Neural progenitor cell (in vitro differentiated cells): ENCODE results near the gene VAPA. TPM values are rescaled to one million over a fixed set of nuclear protein-coding genes. Genes with fewer than 3 reads are reported as not detected.
A peak's percentile ranks its signal among the peaks of the same experiment; 100 is the strongest.

Experiments
- DNase-seq: peaks from one replicate; pipeline ENCODE4 v3.0.0-alpha.2; 2016; ENCODE audit warnings: low spot score
- H2AFZ ChIP-seq: fragments of 200-600 bp; sonication (generic); replicated peaks from 2 replicates; pipeline ENCODE4 v1.6.1; 2016; ENCODE audit warnings: antibody characterized with exemption
- H3F3A ChIP-seq: fragments of 200-600 bp; sonication (generic); 2 replicates; pipeline ENCODE4 v1.6.1; 2016; ENCODE audit warnings: antibody characterized with exemption, low read depth
- H3K27ac ChIP-seq: fragments of 200-600 bp; sonication (generic); 2 replicates; pipeline ENCODE4 v1.5.1; 2016; ENCODE audit warnings: mild to moderate bottlenecking
- H3K27me3 ChIP-seq: fragments of 200-600 bp; sonication (generic); 2 replicates; pipeline ENCODE4 v1.6.1; 2016; ENCODE audit warnings: mild to moderate bottlenecking, moderate library complexity
- H3K36me3 ChIP-seq: fragments of 200-600 bp; sonication (generic); 2 replicates; pipeline ENCODE4 v1.5.1; 2016
- H3K4me1 ChIP-seq: fragments of 200-600 bp; sonication (generic); 2 replicates; pipeline ENCODE4 v1.6.1; 2016; ENCODE audit warnings: mixed run types
- H3K4me2 ChIP-seq: fragments of 200-600 bp; sonication (generic); 2 replicates; pipeline ENCODE4 v1.6.1; 2016
- H3K4me3 ChIP-seq: fragments of 200-600 bp; sonication (generic); 2 replicates; pipeline ENCODE4 v1.5.1; 2016
- H3K79me2 ChIP-seq: fragments of 200-600 bp; sonication (generic); 2 replicates; pipeline ENCODE4 v1.6.1; 2016; ENCODE audit warnings: low read depth
- H3K9ac ChIP-seq: fragments of 200-600 bp; sonication (generic); 2 replicates; pipeline ENCODE4 v1.6.1; 2016
- H3K9me3 ChIP-seq: fragments of 200-600 bp; sonication (generic); 2 replicates; pipeline ENCODE4 v1.5.1; 2016; ENCODE audit warnings: low read depth
- H4K20me1 ChIP-seq: fragments of 200-600 bp; sonication (generic); 2 replicates; pipeline ENCODE4 v1.6.1; 2016; ENCODE audit warnings: low read depth
- H3K27ac Mint-ChIP-seq: 3 replicates; pipeline ENCODE4 v1.8.0; 2021; ENCODE audit warnings: mixed read lengths
- H3K27me3 Mint-ChIP-seq: 2 replicates; pipeline ENCODE4 v1.8.0; 2022; ENCODE audit warnings: low read depth, mild to moderate bottlenecking, inconsistent platforms, moderate library complexity, mixed read lengths; ENCODE audit not compliant: insufficient read depth
- H3K36me3 Mint-ChIP-seq: 3 replicates; pipeline ENCODE4 v1.8.0; 2021; ENCODE audit warnings: mixed read lengths
- H3K4me1 Mint-ChIP-seq: 3 replicates; pipeline ENCODE4 v1.8.0; 2021; ENCODE audit warnings: mixed read lengths
- H3K4me3 Mint-ChIP-seq: 3 replicates; pipeline ENCODE4 v1.8.0; 2021; ENCODE audit warnings: mild to moderate bottlenecking, moderate library complexity, mixed read lengths
- H3K9me3 Mint-ChIP-seq: 3 replicates; pipeline ENCODE4 v1.8.0; 2020; ENCODE audit warnings: mixed read lengths
- CTCF ChIP-seq: fragments of 200-600 bp; sonication (generic); IDR thresholded peaks from 2 replicates; pipeline ENCODE4 v1.5.1; 2017; ENCODE audit warnings: antibody characterized with exemption, mild to moderate bottlenecking
- EZH2 ChIP-seq: fragments of 200-600 bp; sonication (generic); IDR thresholded peaks from 2 replicates; pipeline ENCODE4 v1.6.1; 2017; ENCODE audit warnings: antibody characterized with exemption, mild to moderate bottlenecking, moderate library complexity
- EZH2phosphoT487 ChIP-seq: fragments of 200-600 bp; sonication (generic); IDR thresholded peaks from 2 replicates; pipeline ENCODE4 v1.6.1; 2017; ENCODE audit warnings: antibody characterized with exemption
- total RNA-seq: library from RNA; depleted of rRNA; stranded (reverse); fragments of >200 nt; gene quantifications from 2 replicates; pipeline ENCODE4 v1.2.3, GENCODE V29; 2015; ENCODE audit warnings: low replicate concordance

The VAPA gene
- total RNA-seq, 1 donor from 2014 or later, result 285 TPM

GRCh38 chr18:9987345-9987744 is 73.5 kb downstream of the VAPA start:
- DNase-seq, result no peak
- H3K36me3 Mint-ChIP-seq, result peaks cover 4% of the 10 kb centered on the region
- Histone ChIP-seq H3K9me3 (no peaks in the 10 kb centered on the region), H3K79me2 (no peaks in the 10 kb centered on the region), H3K27ac (no peak overlapping the region), H3K27me3 (no peaks in the 10 kb centered on the region), H3K4me3 (no peak overlapping the region), H3K36me3 (no peaks in the 10 kb centered on the region), H3K4me1 (peaks cover 14% of the 10 kb centered on the region), H2AFZ (no peak overlapping the region), H4K20me1 (no peaks in the 10 kb centered on the region), H3K9ac (no peak overlapping the region), H3K4me2 (peak overlapping the region; percentile 12), H3F3A (no peaks in the 10 kb centered on the region)
- TF ChIP-seq EZH2phosphoT487 (no peak), EZH2 (no peak), CTCF (no peak)
- peaks cover 8% of the 10 kb centered on the region for H3K27me3 Mint-ChIP-seq
- no peak overlapping the region for H3K4me3 Mint-ChIP-seq
- H3K27ac Mint-ChIP-seq, result no peak overlapping the region
- peaks cover 31% of the 10 kb centered on the region for H3K4me1 Mint-ChIP-seq
- peaks cover 13% of the 10 kb centered on the region for H3K9me3 Mint-ChIP-seq

GRCh38 chr18:9987931-9988330 is 74.1 kb downstream of the VAPA start:
- Mint-ChIP-seq H3K4me3 (no peak overlapping the region), H3K36me3 (peaks cover 4% of the 10 kb centered on the region), H3K27ac (peak overlapping the region; percentile 50), H3K4me1 (peaks cover 31% of the 10 kb centered on the region), H3K9me3 (peaks cover 14% of the 10 kb centered on the region), H3K27me3 (peaks cover 8% of the 10 kb centered on the region)
- Histone ChIP-seq H3K27me3 (no peaks in the 10 kb centered on the region), H3K9me3 (no peaks in the 10 kb centered on the region), H3K9ac (no peak overlapping the region), H3K79me2 (no peaks in the 10 kb centered on the region), H3K4me2 (peak overlapping the region; percentile 12), H4K20me1 (no peaks in the 10 kb centered on the region), H2AFZ (no peak overlapping the region), H3K36me3 (no peaks in the 10 kb centered on the region), H3F3A (no peaks in the 10 kb centered on the region), H3K4me1 (peaks cover 14% of the 10 kb centered on the region), H3K27ac (no peak overlapping the region), H3K4me3 (no peak overlapping the region)
- peak; percentile 52 for DNase-seq
- TF ChIP-seq EZH2 (no peak), EZH2phosphoT487 (no peak), CTCF (no peak)

- DNase-seq, result no peak
- Mint-ChIP-seq H3K27me3 (peaks cover 10% of the 10 kb centered on the region), H3K36me3 (peaks cover 2% of the 10 kb centered on the region), H3K27ac (peak overlapping the region; percentile 39), H3K9me3 (peaks cover 9% of the 10 kb centered on the region), H3K4me1 (peaks cover 34% of the 10 kb centered on the region), H3K4me3 (no peak overlapping the region)
- H3K36me3 ChIP-seq, result no peaks in the 10 kb centered on the region
- H3F3A ChIP-seq, result no peaks in the 10 kb centered on the region
- H2AFZ ChIP-seq, result no peak overlapping the region
- TF ChIP-seq CTCF (no peak), EZH2 (no peak), EZH2phosphoT487 (no peak)
- H3K27ac ChIP-seq, result no peak overlapping the region
- H3K79me2 ChIP-seq, result no peaks in the 10 kb centered on the region
- no peaks in the 10 kb centered on the region for H3K27me3 ChIP-seq
- H3K9me3 ChIP-seq, result no peaks in the 10 kb centered on the region
- no peak overlapping the region for H3K9ac ChIP-seq
- H3K4me2 ChIP-seq, result no peak overlapping the region
- no peaks in the 10 kb centered on the region for H4K20me1 ChIP-seq
- no peak overlapping the region for H3K4me3 ChIP-seq
- peaks cover 14% of the 10 kb centered on the region for H3K4me1 ChIP-seq
These were observed 74.8 kb downstream of the VAPA start for GRCh38 chr18:9988665-9989064.
